Chondrocyte (in vitro differentiated cells): ENCODE results near the gene VASN. TPM values are rescaled to one million over a fixed set of nuclear protein-coding genes. Genes with fewer than 3 reads are reported as not detected.

Experiments
- DNase-seq: peaks from one replicate; pipeline ENCODE4 v3.0.0; 2021; ENCODE audit warnings: mixed read lengths, low spot score
- H3K27ac Mint-ChIP-seq: one replicate; pipeline ENCODE4 v1.8.0; 2021; ENCODE audit warnings: mild to moderate bottlenecking, moderate library complexity, mixed read lengths; ENCODE audit not compliant: unreplicated experiment
- H3K27me3 Mint-ChIP-seq: 2 replicates; pipeline ENCODE4 v1.8.0; 2021; ENCODE audit warnings: low read depth, mixed read lengths
- H3K36me3 Mint-ChIP-seq: 2 replicates; pipeline ENCODE4 v1.8.0; 2021; ENCODE audit warnings: low read depth, mixed read lengths
- H3K4me1 Mint-ChIP-seq: 2 replicates; pipeline ENCODE4 v1.8.0; 2021; ENCODE audit warnings: low read depth, mild to moderate bottlenecking, mixed read lengths
- H3K4me3 Mint-ChIP-seq: one replicate; pipeline ENCODE4 v1.8.0; 2021; ENCODE audit warnings: mild to moderate bottlenecking, moderate library complexity, mixed read lengths; ENCODE audit not compliant: unreplicated experiment
- H3K9me3 Mint-ChIP-seq: 2 replicates; pipeline ENCODE4 v1.8.0; 2021; ENCODE audit warnings: low read depth, mixed read lengths
- CTCF ChIP-seq: fragments of 200-600 bp; sonication (generic); IDR thresholded peaks from 2 replicates; pipeline ENCODE4 v1.5.0; 2021; ENCODE audit warnings: antibody characterized with exemption, mild to moderate bottlenecking, moderate library complexity
- total RNA-seq: library from RNA; stranded (reverse); gene quantifications from 3 replicates; pipeline ENCODE4 v1.2.1, GENCODE V29; 2021

Gene VASN
- total RNA-seq, 1 donor from 2014 or later, result 82.0 TPM

- Mint-ChIP-seq H3K36me3 (no peaks in the 10 kb centered on the region), H3K4me1 (peaks cover 73% of the 10 kb centered on the region)
- no peak for DNase-seq
Measured at GRCh38 chr16:4324492-4325252, 47.0 kb upstream of the VASN start.

GRCh38 chr16:4325253-4325758 lies 46.3 kb upstream of the VASN start:
- no peak overlapping the region for H3K4me3 Mint-ChIP-seq
- H3K9me3 Mint-ChIP-seq, result no peaks in the 10 kb centered on the region
- no peak for TF ChIP-seq CTCF
- H3K4me1 Mint-ChIP-seq, result peaks cover 72% of the 10 kb centered on the region
- no peaks in the 10 kb centered on the region for H3K36me3 Mint-ChIP-seq
- peak overlapping the region; percentile 83 for H3K27ac Mint-ChIP-seq
- DNase-seq, result no peak
- no peaks in the 10 kb centered on the region for H3K27me3 Mint-ChIP-seq

More at GRCh38 chr16:4324492-4325252, 47.0 kb upstream of the VASN start:
- no peak for TF ChIP-seq CTCF
- no peak overlapping the region for H3K4me3 Mint-ChIP-seq
- peak overlapping the region; percentile 76 for H3K27ac Mint-ChIP-seq
- H3K9me3 Mint-ChIP-seq, result no peaks in the 10 kb centered on the region
- no peaks in the 10 kb centered on the region for H3K27me3 Mint-ChIP-seq

- Mint-ChIP-seq H3K9me3 (no peaks in the 10 kb centered on the region), H3K27ac (no peak overlapping the region), H3K4me1 (peaks cover 58% of the 10 kb centered on the region), H3K4me3 (no peak overlapping the region), H3K27me3 (no peaks in the 10 kb centered on the region), H3K36me3 (no peaks in the 10 kb centered on the region)
- DNase-seq, result no peak
- TF ChIP-seq CTCF, result no peak
Measured at GRCh38 chr16:4327386-4328045, 44.1 kb upstream of the VASN start.

GRCh38 chr16:4328046-4328781 lies 43.4 kb upstream of the VASN start:
- H3K4me3 Mint-ChIP-seq, result peak overlapping the region; percentile 38
- H3K4me1 Mint-ChIP-seq, result peaks cover 55% of the 10 kb centered on the region
- H3K36me3 Mint-ChIP-seq, result no peaks in the 10 kb centered on the region
- H3K27me3 Mint-ChIP-seq, result no peaks in the 10 kb centered on the region
- TF ChIP-seq CTCF, result peak; percentile 79
- no peaks in the 10 kb centered on the region for H3K9me3 Mint-ChIP-seq
- no peak for DNase-seq
- peak overlapping the region; percentile 76 for H3K27ac Mint-ChIP-seq
